D721Med (cell line): Measurements from ENCODE around the gene PAGE3.

ENCODE experiments used
- DNase-seq: peaks from one replicate; pipeline ENCODE4 v3.0.0; 2011; ENCODE audit warnings: low spot score; ENCODE audit not compliant: insufficient read length
- FAIRE-seq: peaks from 2 replicates; lab custom pipeline; 2011; peaks lifted over from hg19 to GRCh38; lab: Jason Lieb, UNC
- TF ChIP-seq, protein P1 (sequence below): IDR thresholded peaks from 2 replicates; pipeline ENCODE4 v1.5.1; 2012; ENCODE audit warnings: mild to moderate bottlenecking, control low read depth; ENCODE audit not compliant: insufficient read depth; ENCODE audit errors: missing control alignments

PAGE3 gene

DNA sequence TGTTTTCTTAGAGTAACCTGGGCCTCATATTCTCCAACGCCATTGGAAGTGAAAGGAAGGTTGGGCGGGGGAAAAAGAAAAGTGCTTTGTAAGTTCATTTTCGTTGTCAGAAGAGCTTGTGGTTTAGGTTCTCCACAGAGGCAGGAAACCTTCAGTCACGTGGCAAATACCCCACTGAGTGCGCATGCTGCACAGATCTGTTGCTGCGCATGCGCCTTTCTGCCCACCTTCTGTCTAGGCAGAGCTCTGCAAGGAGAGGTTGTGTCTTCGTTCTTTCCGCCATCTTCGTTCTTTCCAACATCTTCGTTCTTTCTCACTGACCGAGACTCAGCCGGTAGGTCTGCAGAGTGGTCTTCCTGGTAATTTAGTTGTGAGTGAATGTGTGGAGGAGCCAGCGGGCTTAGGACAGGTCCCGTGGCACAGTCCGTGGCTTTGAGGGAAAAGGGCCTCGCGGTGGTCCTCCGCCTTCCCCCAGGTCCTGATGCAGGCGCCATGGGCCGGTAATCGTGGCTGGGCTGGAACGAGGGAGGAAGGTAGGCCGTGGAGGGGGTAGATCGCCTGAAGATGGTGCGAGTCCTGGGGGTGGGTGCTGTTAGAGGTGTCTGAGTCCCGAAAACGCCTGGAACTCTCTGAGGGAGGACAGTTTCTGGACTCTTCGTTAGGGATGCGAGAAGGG, 44.5 kb downstream of the PAGE3 start, which contains the start of gene PAGE5:
PAGE5 (plus strand) TSS at position 228 of the 676 bp plus-strand sequence. CDS start 1,037 bp downstream, outside the sequence.
- FAIRE-seq (no peak), DNase-seq (no peak)
- TF ChIP-seq, protein P1, sequence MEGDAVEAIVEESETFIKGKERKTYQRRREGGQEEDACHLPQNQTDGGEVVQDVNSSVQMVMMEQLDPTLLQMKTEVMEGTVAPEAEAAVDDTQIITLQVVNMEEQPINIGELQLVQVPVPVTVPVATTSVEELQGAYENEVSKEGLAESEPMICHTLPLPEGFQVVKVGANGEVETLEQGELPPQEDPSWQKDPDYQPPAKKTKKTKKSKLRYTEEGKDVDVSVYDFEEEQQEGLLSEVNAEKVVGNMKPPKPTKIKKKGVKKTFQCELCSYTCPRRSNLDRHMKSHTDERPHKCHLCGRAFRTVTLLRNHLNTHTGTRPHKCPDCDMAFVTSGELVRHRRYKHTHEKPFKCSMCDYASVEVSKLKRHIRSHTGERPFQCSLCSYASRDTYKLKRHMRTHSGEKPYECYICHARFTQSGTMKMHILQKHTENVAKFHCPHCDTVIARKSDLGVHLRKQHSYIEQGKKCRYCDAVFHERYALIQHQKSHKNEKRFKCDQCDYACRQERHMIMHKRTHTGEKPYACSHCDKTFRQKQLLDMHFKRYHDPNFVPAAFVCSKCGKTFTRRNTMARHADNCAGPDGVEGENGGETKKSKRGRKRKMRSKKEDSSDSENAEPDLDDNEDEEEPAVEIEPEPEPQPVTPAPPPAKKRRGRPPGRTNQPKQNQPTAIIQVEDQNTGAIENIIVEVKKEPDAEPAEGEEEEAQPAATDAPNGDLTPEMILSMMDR: no peak

DNA sequence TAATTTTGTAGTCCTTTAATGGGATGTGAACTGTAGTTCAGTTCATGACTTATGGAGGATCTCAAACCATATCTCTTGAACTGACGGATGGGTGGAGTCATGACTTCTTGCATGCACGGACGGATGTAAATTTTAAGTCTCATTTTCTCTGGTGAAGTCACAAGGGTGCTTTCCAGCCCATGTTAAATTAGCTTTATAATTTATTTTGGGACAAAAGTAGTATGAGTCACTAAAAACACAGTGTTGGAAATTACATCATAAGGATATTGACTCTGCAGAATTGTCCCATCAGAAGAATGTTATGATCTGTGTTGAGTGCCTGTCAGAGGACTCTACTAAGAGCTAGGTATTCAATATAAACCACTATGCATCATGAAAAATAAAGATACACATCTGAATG, 51.3 kb downstream of the PAGE3 start:
- DNase-seq: no peak

DNA sequence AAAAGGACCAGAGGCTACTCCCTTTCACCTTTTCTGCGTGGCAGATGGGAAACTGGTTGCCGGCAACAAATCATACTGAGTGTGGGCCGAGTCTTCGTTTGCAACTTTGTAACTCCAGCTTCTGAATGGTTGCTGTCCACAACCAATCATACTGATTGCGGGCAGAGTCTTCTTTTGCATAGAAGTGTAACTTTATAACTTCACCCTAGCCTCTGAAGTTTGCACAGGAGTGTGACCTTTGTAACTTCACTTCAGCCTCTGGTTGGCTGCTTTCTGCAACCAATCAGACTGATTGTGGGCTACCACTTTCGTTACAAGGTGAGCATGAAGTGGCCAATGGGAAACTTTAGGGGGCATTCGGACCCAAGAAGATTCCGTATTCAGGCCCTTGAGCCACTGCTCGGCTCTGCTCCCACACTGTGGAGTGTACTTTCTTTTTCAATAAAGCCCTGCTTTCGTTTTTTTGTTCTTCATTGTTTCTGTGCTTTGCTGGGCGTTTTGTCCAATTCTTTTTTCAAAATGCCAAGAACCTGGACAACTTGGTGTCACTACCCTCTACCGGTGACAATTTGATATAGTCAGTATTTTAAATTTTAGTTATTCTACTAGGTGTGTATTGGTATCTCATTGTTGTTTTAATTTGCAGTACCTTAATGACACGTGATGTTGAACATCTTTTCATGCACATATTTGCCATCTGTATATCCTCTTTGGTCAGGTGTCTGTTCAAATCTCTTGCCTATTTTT, 53.6 kb downstream of the PAGE3 start:
- FAIRE-seq (no peak), DNase-seq (no peak)
- TF ChIP-seq, protein P1: no peak

More for the DNA sequence above, 51.3 kb downstream of the PAGE3 start:
- no peak for FAIRE-seq
- TF ChIP-seq, protein P1: no peak
